Left ventricle myocardium inferior (tissue), 1 donor: ENCODE measurements around the gene TMEM223. TPM values are rescaled to one million over a fixed set of nuclear protein-coding genes. Genes with fewer than 3 reads are reported as not detected.

Experiments
- DNase-seq: peaks from one replicate; pipeline ENCODE4 v3.0.0-alpha.2; 2020
- H3K27ac ChIP-seq: fragments of 200-600 bp; replicated peaks from 2 replicates; pipeline ENCODE4 v1.8.0; 2021
- H3K27me3 ChIP-seq: fragments of 200-600 bp; 2 replicates; pipeline ENCODE4 v1.8.0; 2021; ENCODE audit warnings: low read depth
- H3K36me3 ChIP-seq: fragments of 200-600 bp; 2 replicates; pipeline ENCODE4 v1.8.0; 2021
- H3K4me1 ChIP-seq: fragments of 200-600 bp; 2 replicates; pipeline ENCODE4 v1.8.0; 2021
- H3K4me3 ChIP-seq: fragments of 200-600 bp; 2 replicates; pipeline ENCODE4 v1.8.0; 2021; ENCODE audit warnings: mild to moderate bottlenecking, moderate library complexity
- H3K9me3 ChIP-seq: fragments of 200-600 bp; replicated peaks from 2 replicates; pipeline ENCODE4 v1.8.0; 2021
- intact Hi-C: fragments of 100-400 bp; cut with micrococcal nuclease; formaldehyde crosslinking; loops from one replicate; pipeline ENCODE4 v1.11.0; 2022
- total RNA-seq: library from RNA; stranded (reverse); fragmentation: NEBNext Ultra II Directional; extraction: Animal tissue kit (Norgen Biotek cat#: 25700); gene quantifications from one replicate; pipeline ENCODE4 v1.2.1, GENCODE V29; 2021
- TF ChIP-seq, protein P1 (sequence below): fragments of 200-600 bp; IDR thresholded peaks from 2 replicates; pipeline ENCODE4 v1.8.0; 2021; ENCODE audit warnings: antibody characterized with exemption, mild to moderate bottlenecking, borderline replicate concordance
- donor health status: DM: no; HTN: yes; CAD: no; lungs with severe emphysema.

Gene TMEM223
- total RNA-seq, 1 donor from 2014 or later, result 24.1 TPM

DNA sequence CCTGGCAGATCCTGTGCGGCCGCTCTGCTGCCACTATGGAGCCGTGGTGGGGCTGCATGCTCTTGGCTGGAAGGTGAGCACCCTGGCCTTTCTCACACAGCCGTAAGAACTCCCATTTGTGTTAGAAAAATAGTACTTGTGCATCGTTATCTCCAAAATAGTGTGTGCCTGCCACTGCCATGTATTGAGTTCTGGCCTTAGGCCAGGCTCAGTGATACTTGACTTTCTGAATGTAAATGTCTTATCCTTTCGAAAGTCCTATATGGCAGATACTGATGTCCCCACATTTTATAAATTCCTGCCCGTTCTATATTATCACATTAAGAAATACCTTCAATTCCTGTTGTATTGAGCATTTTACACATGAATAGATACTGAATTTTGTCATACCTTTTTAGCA, 9.1 kb downstream of the TMEM223 start:
- Histone ChIP-seq H3K27me3 (no peaks in the 10 kb centered on the region), H3K4me1 (peaks cover 25% of the 10 kb centered on the region), H3K36me3 (peaks cover 35% of the 10 kb centered on the region), H3K9me3 (no peaks in the 10 kb centered on the region), H3K4me3 (no peak overlapping the region), H3K27ac (no peak overlapping the region)
- TF ChIP-seq, protein P1, sequence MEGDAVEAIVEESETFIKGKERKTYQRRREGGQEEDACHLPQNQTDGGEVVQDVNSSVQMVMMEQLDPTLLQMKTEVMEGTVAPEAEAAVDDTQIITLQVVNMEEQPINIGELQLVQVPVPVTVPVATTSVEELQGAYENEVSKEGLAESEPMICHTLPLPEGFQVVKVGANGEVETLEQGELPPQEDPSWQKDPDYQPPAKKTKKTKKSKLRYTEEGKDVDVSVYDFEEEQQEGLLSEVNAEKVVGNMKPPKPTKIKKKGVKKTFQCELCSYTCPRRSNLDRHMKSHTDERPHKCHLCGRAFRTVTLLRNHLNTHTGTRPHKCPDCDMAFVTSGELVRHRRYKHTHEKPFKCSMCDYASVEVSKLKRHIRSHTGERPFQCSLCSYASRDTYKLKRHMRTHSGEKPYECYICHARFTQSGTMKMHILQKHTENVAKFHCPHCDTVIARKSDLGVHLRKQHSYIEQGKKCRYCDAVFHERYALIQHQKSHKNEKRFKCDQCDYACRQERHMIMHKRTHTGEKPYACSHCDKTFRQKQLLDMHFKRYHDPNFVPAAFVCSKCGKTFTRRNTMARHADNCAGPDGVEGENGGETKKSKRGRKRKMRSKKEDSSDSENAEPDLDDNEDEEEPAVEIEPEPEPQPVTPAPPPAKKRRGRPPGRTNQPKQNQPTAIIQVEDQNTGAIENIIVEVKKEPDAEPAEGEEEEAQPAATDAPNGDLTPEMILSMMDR, result no peak
- no peak for DNase-seq
- intact Hi-C loops, result no loop called here

DNA sequence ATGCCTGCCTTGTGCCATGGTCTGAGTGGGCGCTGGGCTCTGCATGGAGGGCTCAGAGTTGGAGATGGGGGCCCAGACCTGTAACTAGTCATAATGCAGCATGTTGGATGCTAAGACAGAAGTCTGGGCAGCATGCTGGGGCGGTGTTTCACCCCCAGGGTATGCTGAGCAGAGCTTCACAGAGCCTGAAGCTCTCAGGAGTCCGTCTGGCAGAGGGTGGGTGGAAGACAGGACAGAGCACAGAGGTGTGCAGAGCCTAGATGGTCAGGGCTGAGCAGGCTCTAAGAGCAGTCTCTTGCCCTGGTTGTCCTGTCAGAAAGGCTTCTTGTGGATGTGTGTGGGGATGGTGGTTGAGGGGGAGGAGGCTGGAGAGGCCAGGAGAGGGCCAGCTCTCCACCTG, 13.4 kb downstream of the TMEM223 start:
- Histone ChIP-seq H3K4me3 (no peak overlapping the region), H3K4me1 (no peaks in the 10 kb centered on the region), H3K27me3 (no peaks in the 10 kb centered on the region), H3K9me3 (no peaks in the 10 kb centered on the region), H3K36me3 (peaks cover 56% of the 10 kb centered on the region), H3K27ac (no peak overlapping the region)
- DNase-seq, result no peak
- TF ChIP-seq, protein P1, result no peak
- intact Hi-C loops, result no loop called here

GRCh38 chr11:62777389-62777788, 14.4 kb downstream of the TMEM223 start:
- H3K36me3 ChIP-seq, result peaks cover 52% of the 10 kb centered on the region
- TF ChIP-seq, protein P1, result no peak
- H3K27ac ChIP-seq, result no peak overlapping the region
- no peaks in the 10 kb centered on the region for H3K27me3 ChIP-seq
- no peak for DNase-seq
- no peak overlapping the region for H3K4me3 ChIP-seq
- H3K9me3 ChIP-seq, result no peaks in the 10 kb centered on the region
- intact Hi-C loops, result no loop called here
- peaks cover 2% of the 10 kb centered on the region for H3K4me1 ChIP-seq

DNA sequence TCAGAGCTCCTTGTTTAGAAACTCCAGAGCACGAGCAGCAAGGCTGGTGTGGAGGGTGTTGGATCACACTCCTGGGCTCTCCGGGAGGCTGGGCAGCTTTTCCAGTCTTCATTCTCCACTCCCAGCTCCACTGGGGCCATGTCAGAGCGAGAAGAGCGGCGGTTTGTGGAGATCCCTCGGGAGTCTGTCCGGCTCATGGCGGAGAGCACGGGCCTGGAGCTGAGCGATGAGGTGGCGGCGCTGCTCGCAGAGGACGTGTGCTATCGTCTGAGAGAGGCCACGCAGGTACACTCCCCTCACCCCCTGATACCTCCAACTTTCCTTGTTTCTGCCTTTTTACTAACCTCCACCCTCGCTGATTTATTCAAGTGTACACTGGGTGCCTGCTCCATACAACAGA, 16.2 kb downstream of the TMEM223 start:
- peaks cover 17% of the 10 kb centered on the region for H3K4me1 ChIP-seq
- H3K27ac ChIP-seq, result no peak overlapping the region
- TF ChIP-seq, protein P1, result no peak
- H3K9me3 ChIP-seq, result no peaks in the 10 kb centered on the region
- intact Hi-C loops, result no loop called here
- no peak for DNase-seq
- H3K36me3 ChIP-seq, result peaks cover 44% of the 10 kb centered on the region
- H3K4me3 ChIP-seq, result no peak overlapping the region
- H3K27me3 ChIP-seq, result no peaks in the 10 kb centered on the region

DNA sequence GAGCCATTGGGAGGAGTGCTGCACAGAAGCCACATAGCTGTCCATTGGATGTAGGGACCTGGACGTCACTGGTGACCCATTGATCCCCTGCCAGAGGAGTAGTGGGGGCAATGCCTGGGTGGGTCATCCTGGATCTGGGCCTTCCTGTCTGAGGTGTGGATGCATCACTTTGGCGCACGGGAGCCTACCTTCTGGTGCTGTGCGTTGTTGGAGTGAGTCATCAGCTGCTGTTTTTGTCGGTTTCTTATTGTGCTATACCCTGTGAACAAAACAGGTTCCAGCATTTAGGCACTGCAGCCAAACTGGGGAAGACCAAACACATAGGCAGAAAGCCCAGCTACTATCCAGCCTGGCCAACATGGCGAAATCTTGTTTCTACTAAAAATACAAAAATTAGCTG, 17.4 kb downstream of the TMEM223 start:
- no peak overlapping the region for H3K4me3 ChIP-seq
- DNase-seq, result no peak
- H3K4me1 ChIP-seq, result peaks cover 29% of the 10 kb centered on the region
- intact Hi-C loops, result no loop called here
- H3K36me3 ChIP-seq, result peaks cover 38% of the 10 kb centered on the region
- TF ChIP-seq, protein P1, result no peak
- H3K27me3 ChIP-seq, result no peaks in the 10 kb centered on the region
- no peaks in the 10 kb centered on the region for H3K9me3 ChIP-seq
- H3K27ac ChIP-seq, result no peak overlapping the region
